ENCODE data around the gene PIN4.

Gene PIN4

DNA sequence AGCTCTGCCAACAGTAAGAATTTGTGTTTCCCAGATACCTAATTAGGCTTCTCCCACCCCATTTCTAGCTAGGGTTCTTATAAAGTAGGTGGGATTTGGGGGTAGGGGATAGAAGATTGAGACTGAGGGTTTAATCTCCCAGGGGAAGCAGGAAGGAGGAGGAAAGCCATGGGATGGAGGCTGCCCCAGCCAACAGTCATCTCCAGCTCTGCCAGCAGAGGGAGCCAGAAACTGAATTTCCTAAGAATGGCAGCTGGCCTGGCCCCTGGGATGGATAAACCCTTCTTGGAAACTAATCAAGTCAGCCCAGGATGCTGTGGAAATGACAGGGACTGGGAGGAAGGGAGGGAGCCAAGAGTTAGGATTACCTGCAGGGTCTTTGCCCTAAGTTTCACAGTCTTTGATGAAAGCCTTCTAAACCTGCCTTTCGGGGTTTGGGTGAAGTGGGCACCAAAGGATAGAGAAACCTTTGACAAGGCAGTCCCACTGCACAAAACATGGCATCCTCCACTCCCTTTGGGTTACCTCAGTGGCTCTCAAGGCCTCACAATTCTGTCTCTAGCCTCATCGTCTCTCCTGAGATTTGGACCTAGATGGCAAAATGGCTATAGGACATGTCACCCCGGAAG lies 64.0 kb downstream of the PIN4 start:
- no peak overlapping the region for H3K4me3 ChIP-seq (ENCODE audit: low read depth, low read length)
- TF ChIP-seq MYC (IDR thresholded peaks at IDR 0.05; ENCODE audit: low read depth, low read length) (no peak), POLR2A (IDR thresholded peaks at IDR 0.05; ENCODE audit: extremely low read depth, insufficient read length) (no peak)
- TF ChIP-seq, protein P1, sequence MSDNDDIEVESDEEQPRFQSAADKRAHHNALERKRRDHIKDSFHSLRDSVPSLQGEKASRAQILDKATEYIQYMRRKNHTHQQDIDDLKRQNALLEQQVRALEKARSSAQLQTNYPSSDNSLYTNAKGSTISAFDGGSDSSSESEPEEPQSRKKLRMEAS (IDR thresholded peaks at IDR 0.05; ENCODE audit: low read depth, low read length), result no peak
- TF ChIP-seq, protein P2, sequence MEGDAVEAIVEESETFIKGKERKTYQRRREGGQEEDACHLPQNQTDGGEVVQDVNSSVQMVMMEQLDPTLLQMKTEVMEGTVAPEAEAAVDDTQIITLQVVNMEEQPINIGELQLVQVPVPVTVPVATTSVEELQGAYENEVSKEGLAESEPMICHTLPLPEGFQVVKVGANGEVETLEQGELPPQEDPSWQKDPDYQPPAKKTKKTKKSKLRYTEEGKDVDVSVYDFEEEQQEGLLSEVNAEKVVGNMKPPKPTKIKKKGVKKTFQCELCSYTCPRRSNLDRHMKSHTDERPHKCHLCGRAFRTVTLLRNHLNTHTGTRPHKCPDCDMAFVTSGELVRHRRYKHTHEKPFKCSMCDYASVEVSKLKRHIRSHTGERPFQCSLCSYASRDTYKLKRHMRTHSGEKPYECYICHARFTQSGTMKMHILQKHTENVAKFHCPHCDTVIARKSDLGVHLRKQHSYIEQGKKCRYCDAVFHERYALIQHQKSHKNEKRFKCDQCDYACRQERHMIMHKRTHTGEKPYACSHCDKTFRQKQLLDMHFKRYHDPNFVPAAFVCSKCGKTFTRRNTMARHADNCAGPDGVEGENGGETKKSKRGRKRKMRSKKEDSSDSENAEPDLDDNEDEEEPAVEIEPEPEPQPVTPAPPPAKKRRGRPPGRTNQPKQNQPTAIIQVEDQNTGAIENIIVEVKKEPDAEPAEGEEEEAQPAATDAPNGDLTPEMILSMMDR (IDR thresholded peaks at IDR 0.05; ENCODE audit: low read depth, low read length), result peak; percentile 71
- peak; percentile 54 for DNase-seq (ENCODE audit: low read depth)

DNA sequence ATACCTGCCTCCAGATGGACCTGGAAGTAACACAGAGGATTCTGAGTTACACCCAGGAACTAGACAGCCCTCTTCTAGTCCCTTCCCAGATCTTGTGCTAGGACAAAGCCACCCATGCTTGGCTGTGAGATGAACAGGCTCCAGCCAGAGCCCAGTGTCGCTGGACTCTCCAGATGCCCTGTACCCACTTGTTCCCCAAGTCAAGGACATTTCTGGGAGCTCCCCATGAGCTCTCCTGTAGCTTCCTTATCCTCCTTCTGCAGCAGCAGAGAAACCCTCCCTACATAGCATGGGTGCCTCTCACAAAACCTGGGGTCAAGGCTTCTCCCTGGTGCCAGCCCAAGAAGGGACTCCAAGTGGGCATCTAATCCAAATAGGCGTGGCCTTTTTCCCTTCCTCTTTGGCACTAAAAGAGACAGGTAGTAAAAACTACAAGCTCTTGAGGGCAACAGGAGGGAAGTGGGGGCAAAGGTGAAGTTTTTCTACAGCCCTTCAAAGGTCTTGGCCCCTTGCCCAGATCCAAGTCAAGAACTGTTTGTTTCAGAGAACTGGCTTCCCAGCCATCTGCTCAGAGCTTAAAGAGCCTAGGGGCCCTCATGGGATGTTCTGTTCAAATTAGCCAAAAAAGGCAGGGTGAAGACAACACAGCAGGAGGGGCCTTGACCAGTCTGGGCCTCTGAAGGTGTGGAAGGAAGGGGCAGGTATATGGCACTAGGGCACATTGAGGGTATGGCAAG lies 65.8 kb downstream of the PIN4 start:
- H3K4me3 ChIP-seq (ENCODE audit: low read depth, low read length), result no peak overlapping the region
- TF ChIP-seq, protein P1 (IDR thresholded peaks at IDR 0.05; ENCODE audit: low read depth, low read length), result no peak
- TF ChIP-seq, protein P2 (IDR thresholded peaks at IDR 0.05; ENCODE audit: low read depth, low read length), result no peak
- TF ChIP-seq MYC (IDR thresholded peaks at IDR 0.05; ENCODE audit: low read depth, low read length), result no peak
- DNase-seq (ENCODE audit: low read depth), result no peak

All from NB4 (cell line).